Caco-2 (cell line): ENCODE results near the gene LZIC. TPM values are rescaled to one million over a fixed set of nuclear protein-coding genes. Genes with fewer than 3 reads are reported as not detected.

ENCODE experiments used
- BruUV-seq: library from RNA; stranded (reverse); fragments of 400-500 nt; replicated peaks from 2 replicates; lab custom pipeline; 2021; lab: Mats Ljungman, UMichigan
- CTCF ChIA-PET: fragments of 300-600 bp; sonication (Branson Sonifier 250); formaldehyde crosslinking; loops from one replicate; lab custom pipeline; 2022; ENCODE audit warnings: antibody characterized with exemption; lab: Charles Lee
- POLR2A ChIA-PET: fragments of 300-600 bp; sonication (Branson Sonifier 250); formaldehyde crosslinking; loops from one replicate; lab custom pipeline; 2022; ENCODE audit warnings: antibody characterized with exemption; lab: Charles Lee
- DNase-seq, 2 experiments: peaks; one replicate each; pipeline versions ENCODE4 v3.0.0 to v3.0.0-alpha.2; 2020 to 2022
- H3K27me3 ChIP-seq: replicated peaks from 2 replicates; pipeline ENCODE4 v1.6.0; 2011; ENCODE audit warnings: low read length; ENCODE audit not compliant: control insufficient read depth, insufficient read depth
- H3K36me3 ChIP-seq: 2 replicates; pipeline ENCODE4 v1.5.1; 2011; ENCODE audit warnings: low read length; ENCODE audit not compliant: control insufficient read depth, insufficient read depth
- H3K4me1 ChIP-seq: fragments of 250-450 bp; sonication (Bioruptor Pico); 2 replicates; pipeline ENCODE4 v1.5.1; 2020; ENCODE audit warnings: mild to moderate bottlenecking
- H3K4me3 ChIP-seq: 2 replicates; pipeline ENCODE4 v1.5.1; 2011; ENCODE audit warnings: low read depth, mild to moderate bottlenecking, control low read depth, low read length
- H3K9me3 ChIP-seq: fragments of 250-450 bp; sonication (Bioruptor Pico); 2 replicates; pipeline ENCODE4 v1.5.1; 2020; ENCODE audit warnings: mild to moderate bottlenecking, moderate library complexity
- H3K27ac Mint-ChIP-seq: one replicate; pipeline ENCODE4 v1.8.0; 2022; ENCODE audit warnings: mixed read lengths; ENCODE audit not compliant: unreplicated experiment
- H3K27me3 Mint-ChIP-seq: one replicate; pipeline ENCODE4 v1.8.0; 2022; ENCODE audit warnings: mixed read lengths; ENCODE audit not compliant: insufficient read depth, unreplicated experiment
- H3K36me3 Mint-ChIP-seq: one replicate; pipeline ENCODE4 v1.8.0; 2022; ENCODE audit warnings: mild to moderate bottlenecking, mixed read lengths; ENCODE audit not compliant: insufficient read depth, unreplicated experiment
- H3K4me1 Mint-ChIP-seq: one replicate; pipeline ENCODE4 v1.8.0; 2022; ENCODE audit warnings: low read depth, mixed read lengths; ENCODE audit not compliant: unreplicated experiment
- H3K4me3 Mint-ChIP-seq: one replicate; pipeline ENCODE4 v1.8.0; 2022; ENCODE audit warnings: mild to moderate bottlenecking, moderate library complexity, mixed read lengths; ENCODE audit not compliant: unreplicated experiment
- H3K9me3 Mint-ChIP-seq: one replicate; pipeline ENCODE4 v1.8.0; 2022; ENCODE audit warnings: mixed read lengths; ENCODE audit not compliant: unreplicated experiment
- CTCF ChIP-seq, 2 experiments: fragments of 200-600 bp in 1 of 2; IDR thresholded peaks; 1 replicate in 1 of 2; 2 replicates in 1 of 2; pipeline versions ENCODE4 v1.5.1 to v1.8.0; 2011 to 2022; ENCODE audit warnings: antibody characterized with exemption in 1 of 2, control low read depth in 1 of 2, inconsistent platforms in 1 of 2, low read depth in 1 of 2, low read length in 1 of 2, mild to moderate bottlenecking in 1 of 2, moderate library complexity in 1 of 2; ENCODE audit not compliant: insufficient read depth in 1 of 2, severe bottlenecking in 1 of 2, unreplicated experiment in 1 of 2
- intact Hi-C: fragments of 100-400 bp; cut with micrococcal nuclease; formaldehyde crosslinking; loops from one replicate; pipeline ENCODE4 v1.10.0; 2022; ENCODE audit not compliant: unreplicated experiment
- total RNA-seq: library from RNA; stranded (reverse); gene quantifications from 2 replicates; pipeline ENCODE4 v1.2.3, GENCODE V29; 2022

Gene LZIC
- total RNA-seq, 1 experiment from 2014 or later = 33.2 TPM

GRCh38 chr1:9884805-9885204, 58.4 kb downstream of the LZIC start:
- Mint-ChIP-seq H3K27me3 (no peaks in the 10 kb centered on the region), H3K36me3 (no peaks in the 10 kb centered on the region), H3K4me1 (no peaks in the 10 kb centered on the region), H3K9me3 (no peaks in the 10 kb centered on the region), H3K4me3 (no peak overlapping the region), H3K27ac (no peak overlapping the region)
- Histone ChIP-seq H3K27me3 (no peaks in the 10 kb centered on the region), H3K9me3 (no peaks in the 10 kb centered on the region), H3K4me1 (no peaks in the 10 kb centered on the region), H3K36me3 (no peaks in the 10 kb centered on the region), H3K4me3 (no peak overlapping the region)
- ChIA-PET POLR2A (no interaction called here), CTCF (no interaction called here)
- TF ChIP-seq CTCF (IDR thresholded peaks at IDR 0.05; ENCODE audit: insufficient read depth in 1 of 2, low read depth in 1 of 2, low read length in 1 of 2, severe bottlenecking in 1 of 2, unreplicated experiment in 1 of 2) = no peak
- no peak for DNase-seq
- intact Hi-C loops = no loop called here
- no TSS peak for BruUV-seq

- H3K27me3 Mint-ChIP-seq = no peaks in the 10 kb centered on the region
- Histone ChIP-seq H3K27me3 (no peaks in the 10 kb centered on the region), H3K4me1 (no peaks in the 10 kb centered on the region), H3K9me3 (no peaks in the 10 kb centered on the region), H3K4me3 (no peak overlapping the region), H3K36me3 (no peaks in the 10 kb centered on the region)
- no peaks in the 10 kb centered on the region for H3K9me3 Mint-ChIP-seq
- no peaks in the 10 kb centered on the region for H3K36me3 Mint-ChIP-seq
- no TSS peak for BruUV-seq
- ChIA-PET POLR2A (no interaction called here), CTCF (interaction anchor here (1.2 kb wide), 1 partner anchor 11 kb away, joined by 4 read pairs; no protein-coding TSS in a partner anchor)
- DNase-seq = no peak
- intact Hi-C loops = no loop called here
- TF ChIP-seq CTCF (IDR thresholded peaks at IDR 0.05; ENCODE audit: insufficient read depth in 1 of 2, low read depth in 1 of 2, low read length in 1 of 2, severe bottlenecking in 1 of 2, unreplicated experiment in 1 of 2) = no peak
- no peak overlapping the region for H3K4me3 Mint-ChIP-seq
- H3K4me1 Mint-ChIP-seq = no peaks in the 10 kb centered on the region
- no peak overlapping the region for H3K27ac Mint-ChIP-seq
These were observed 59.4 kb downstream of the LZIC start for GRCh38 chr1:9883585-9884449.

GRCh38 chr1:9882945-9883303, 60.3 kb downstream of the LZIC start:
- intact Hi-C loops = no loop called here
- Histone ChIP-seq H3K9me3 (no peaks in the 10 kb centered on the region), H3K27me3 (no peaks in the 10 kb centered on the region), H3K4me3 (no peak overlapping the region), H3K4me1 (no peaks in the 10 kb centered on the region), H3K36me3 (no peaks in the 10 kb centered on the region)
- CTCF ChIA-PET = no interaction called here
- no peak overlapping the region for H3K27ac Mint-ChIP-seq
- no peaks in the 10 kb centered on the region for H3K4me1 Mint-ChIP-seq
- BruUV-seq = no TSS peak
- TF ChIP-seq CTCF (IDR thresholded peaks at IDR 0.05; ENCODE audit: insufficient read depth in 1 of 2, low read depth in 1 of 2, low read length in 1 of 2, severe bottlenecking in 1 of 2, unreplicated experiment in 1 of 2) = no peak
- H3K4me3 Mint-ChIP-seq = no peak overlapping the region
- POLR2A ChIA-PET = no interaction called here
- no peaks in the 10 kb centered on the region for H3K27me3 Mint-ChIP-seq
- DNase-seq = no peak
- H3K9me3 Mint-ChIP-seq = no peaks in the 10 kb centered on the region
- H3K36me3 Mint-ChIP-seq = no peaks in the 10 kb centered on the region
